ENCODE measurements around the gene SHD. TPM values are rescaled to one million over a fixed set of nuclear protein-coding genes. Genes with fewer than 3 reads are reported as not detected.
A peak's percentile ranks its signal among the peaks of the same experiment; 100 is the strongest.

The SHD gene
- total and polyA plus RNA-seq, 5 experiments from 2014 or later, result not detected

GRCh38 chr19:4338441-4339355 is 59.6 kb downstream of the SHD start, which contains the start of gene STAP2:
Gene STAP2 (minus strand): TSS chr19:4338827. CDS start chr19:4338753, 74 bp downstream.
- Mint-ChIP-seq H3K27ac (peak within 1 kb of the TSS; percentile 69 to 97 (median 92)), H3K27me3 (peaks cover 0 to 2% (median 0%) of the 10 kb centered on the region in 5 donors), H3K4me3 (peak within 1 kb of the TSS; percentile 82 to 95 (median 87)), H3K9me3 (peaks cover 0 to 18% (median 0%) of the 10 kb centered on the region in 9 donors), H3K36me3 (peaks cover 0 to 2% (median 0%) of the 10 kb centered on the region in 3 donors), H3K4me1 (peaks cover 25 to 33% (median 30%) of the 10 kb centered on the region in 4 donors)
- no peak for ATAC-seq
- POLR2A ChIA-PET, result interaction anchor here (0.9 to 1.5 kb wide), 2 partner anchors 11 to 14 kb away, joined by 4 to 6 read pairs; no protein-coding TSS in a partner anchor
- peak in 4 of 10 donors; percentile 15 to 36 (median 28) for DNase-seq

Other genes with a start within 250 kb of the SHD start
- 10 to 100 TPM; 59.9 TPM for gene ZBTB7A, start 212.4 kb upstream of the SHD start, total RNA-seq
- 10 to 100 TPM; 31.3 to 52.2 (median 31.5) TPM for gene ZBTB7A, start 212.4 kb upstream of the SHD start, polyA plus RNA-seq
- gene MAP2K2, start 155.1 kb upstream of the SHD start, total RNA-seq, result 100 to 1,000 TPM; 119 to 134 TPM
- 100 to 1,000 TPM in 1 of 3 donors, 10 to 100 TPM in 2; 48.0 to 101 (median 67.3) TPM for gene MAP2K2, start 155.1 kb upstream of the SHD start, polyA plus RNA-seq
- gene CREB3L3, start 125.6 kb upstream of the SHD start, total RNA-seq, result not detected
- gene CREB3L3, start 125.6 kb upstream of the SHD start, polyA plus RNA-seq, result not detected
- 10 to 100 TPM; 27.2 to 27.3 TPM for gene SIRT6, start 96.7 kb upstream of the SHD start, total RNA-seq
- gene SIRT6, start 96.7 kb upstream of the SHD start, polyA plus RNA-seq, result 1 to 10 TPM in 2 of 3 donors, under 1 TPM in 1; 0.86 to 4.3 (median 1.4) TPM
- 1 to 10 TPM; 1.9 to 2.2 TPM for gene ANKRD24, start 96.6 kb upstream of the SHD start, total RNA-seq
- under 1 TPM in 2 of 3 donors, not detected in 1; 0.36 to 0.50 TPM for gene ANKRD24, start 96.6 kb upstream of the SHD start, polyA plus RNA-seq
- under 1 TPM; 0.36 to 0.47 TPM for gene EBI3, start 49.7 kb upstream of the SHD start, total RNA-seq
- gene EBI3, start 49.7 kb upstream of the SHD start, polyA plus RNA-seq, result not detected
- 10 to 100 TPM; 32.9 to 33.8 TPM for gene YJU2, start 32.2 kb upstream of the SHD start, total RNA-seq
- 10 to 100 TPM; 20.2 to 35.3 (median 28.1) TPM for gene YJU2, start 32.2 kb upstream of the SHD start, polyA plus RNA-seq
- 10 to 100 TPM; 41.6 to 43.9 TPM for gene TMIGD2, start 23.1 kb downstream of the SHD start, total RNA-seq
- 100 to 1,000 TPM in 1 of 3 donors, 10 to 100 TPM in 2; 65.8 to 105 (median 96.5) TPM for gene TMIGD2, start 23.1 kb downstream of the SHD start, polyA plus RNA-seq
- gene FSD1, start 25.3 kb downstream of the SHD start, total RNA-seq, result 1 to 10 TPM; 1.4 to 4.0 TPM
- 1 to 10 TPM; 1.5 to 3.9 (median 3.4) TPM for gene FSD1, start 25.3 kb downstream of the SHD start, polyA plus RNA-seq
- 1 to 10 TPM; 1.4 to 2.3 TPM for gene STAP2, start 59.6 kb downstream of the SHD start, total RNA-seq
- gene STAP2, start 59.6 kb downstream of the SHD start, polyA plus RNA-seq, result 1 to 10 TPM; 1.3 to 2.6 (median 1.5) TPM
- 10 to 100 TPM; 18.9 to 22.1 TPM for gene MPND, start 64.3 kb downstream of the SHD start, total RNA-seq
- gene MPND, start 64.3 kb downstream of the SHD start, polyA plus RNA-seq, result 1 to 10 TPM; 4.6 to 5.3 (median 4.7) TPM
- gene SH3GL1, start 121.3 kb downstream of the SHD start, total RNA-seq, result 10 to 100 TPM; 38.3 to 38.6 TPM
- 10 to 100 TPM; 11.8 to 20.4 (median 12.3) TPM for gene SH3GL1, start 121.3 kb downstream of the SHD start, polyA plus RNA-seq
- gene CHAF1A, start 123.4 kb downstream of the SHD start, total RNA-seq, result 10 to 100 TPM in 1 of 2 experiments, 1 to 10 TPM in 1; 7.5 to 10.9 TPM
- gene CHAF1A, start 123.4 kb downstream of the SHD start, polyA plus RNA-seq, result 1 to 10 TPM; 1.7 to 2.4 (median 2.1) TPM
- gene UBXN6, start 178.5 kb downstream of the SHD start, total RNA-seq, result 10 to 100 TPM; 61.3 to 75.2 TPM
- gene UBXN6, start 178.5 kb downstream of the SHD start, polyA plus RNA-seq, result 1 to 10 TPM; 2.4 to 6.6 (median 3.9) TPM
- 10 to 100 TPM; 35.5 to 40.0 TPM for gene HDGFL2, start 193.0 kb downstream of the SHD start, total RNA-seq
- gene HDGFL2, start 193.0 kb downstream of the SHD start, polyA plus RNA-seq, result 10 to 100 TPM; 15.0 to 25.3 (median 19.0) TPM
- gene PLIN4, start 239.2 kb downstream of the SHD start, total RNA-seq, result under 1 TPM; 0.23 to 0.36 TPM
- gene PLIN4, start 239.2 kb downstream of the SHD start, polyA plus RNA-seq, result under 1 TPM; 0.07 to 0.11 (median 0.07) TPM